ENCODE data around the gene ENTPD2. TPM values are rescaled to one million over a fixed set of nuclear protein-coding genes. Genes with fewer than 3 reads are reported as not detected.

Gene ENTPD2
- total RNA-seq, 4 donors from 2014 or later, result not detected

DNA sequence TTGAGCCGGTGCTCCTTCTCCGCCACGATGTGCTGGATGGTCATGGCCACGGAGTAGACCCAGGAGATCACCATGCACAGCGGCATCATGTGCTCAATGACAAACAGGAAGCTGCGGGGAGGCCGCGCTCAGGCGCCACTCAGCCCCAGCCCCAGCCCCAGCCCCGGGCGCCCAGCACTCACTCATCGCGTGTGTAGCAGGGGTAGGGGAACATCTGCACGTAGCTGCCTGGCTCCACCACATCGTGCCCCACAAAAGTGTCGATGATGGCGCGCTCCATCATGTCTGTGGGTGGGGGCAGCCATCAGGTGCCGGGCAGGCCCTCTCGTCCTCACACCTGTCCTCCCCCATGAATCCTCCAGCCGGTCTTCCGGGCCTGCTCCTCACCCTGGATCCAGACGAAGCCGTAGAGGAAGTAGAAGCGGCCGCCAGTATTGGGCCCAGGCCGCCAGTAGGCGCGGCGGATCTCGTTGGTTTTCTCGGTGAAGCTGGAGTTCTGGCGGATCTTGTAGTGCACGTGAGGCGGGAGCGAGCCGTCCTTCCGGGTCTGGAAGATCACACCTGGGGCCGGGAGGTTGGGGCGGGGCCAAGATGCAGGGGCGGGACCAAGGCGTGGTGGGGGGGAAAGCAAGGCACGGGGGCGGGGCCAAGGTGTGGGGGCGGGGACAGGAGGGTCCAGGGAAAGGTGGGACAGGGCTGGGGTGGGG lies 35.9 kb downstream of the ENTPD2 start:
- TF ChIP-seq, protein P1, sequence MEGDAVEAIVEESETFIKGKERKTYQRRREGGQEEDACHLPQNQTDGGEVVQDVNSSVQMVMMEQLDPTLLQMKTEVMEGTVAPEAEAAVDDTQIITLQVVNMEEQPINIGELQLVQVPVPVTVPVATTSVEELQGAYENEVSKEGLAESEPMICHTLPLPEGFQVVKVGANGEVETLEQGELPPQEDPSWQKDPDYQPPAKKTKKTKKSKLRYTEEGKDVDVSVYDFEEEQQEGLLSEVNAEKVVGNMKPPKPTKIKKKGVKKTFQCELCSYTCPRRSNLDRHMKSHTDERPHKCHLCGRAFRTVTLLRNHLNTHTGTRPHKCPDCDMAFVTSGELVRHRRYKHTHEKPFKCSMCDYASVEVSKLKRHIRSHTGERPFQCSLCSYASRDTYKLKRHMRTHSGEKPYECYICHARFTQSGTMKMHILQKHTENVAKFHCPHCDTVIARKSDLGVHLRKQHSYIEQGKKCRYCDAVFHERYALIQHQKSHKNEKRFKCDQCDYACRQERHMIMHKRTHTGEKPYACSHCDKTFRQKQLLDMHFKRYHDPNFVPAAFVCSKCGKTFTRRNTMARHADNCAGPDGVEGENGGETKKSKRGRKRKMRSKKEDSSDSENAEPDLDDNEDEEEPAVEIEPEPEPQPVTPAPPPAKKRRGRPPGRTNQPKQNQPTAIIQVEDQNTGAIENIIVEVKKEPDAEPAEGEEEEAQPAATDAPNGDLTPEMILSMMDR (IDR thresholded peaks at IDR 0.05; ENCODE audit: low read depth), result no peak

DNA sequence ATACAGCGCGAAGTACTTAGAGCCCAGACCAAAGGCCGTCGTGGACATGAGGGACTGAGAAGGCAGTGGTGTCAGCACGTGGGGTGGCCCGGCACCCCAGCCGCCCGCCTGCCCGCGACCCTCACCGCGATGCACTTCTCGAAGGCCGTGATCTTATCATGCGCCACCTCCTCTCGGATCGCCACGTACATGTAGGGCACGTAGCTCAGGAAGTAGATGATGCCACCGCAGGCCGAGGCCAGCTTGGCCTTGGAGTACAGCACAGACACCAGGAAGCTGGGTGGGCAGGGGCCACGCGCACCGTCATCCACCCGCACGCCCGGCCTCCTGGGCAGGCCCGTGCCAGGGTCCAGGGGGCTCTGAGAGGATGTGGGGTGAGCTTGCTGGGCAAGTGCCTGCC lies 36.8 kb downstream of the ENTPD2 start:
- TF ChIP-seq, protein P1 (IDR thresholded peaks at IDR 0.05; ENCODE audit: low read depth), result no peak

GRCh38 chr9:137016436-137016835 lies 37.4 kb downstream of the ENTPD2 start:
- TF ChIP-seq, protein P1 (IDR thresholded peaks at IDR 0.05; ENCODE audit: low read depth), result no peak

- TF ChIP-seq, protein P1 (IDR thresholded peaks at IDR 0.05; ENCODE audit: low read depth), result no peak
These were observed 37.9 kb downstream of the ENTPD2 start for GRCh38 chr9:137015976-137016375.

- TF ChIP-seq, protein P1 (IDR thresholded peaks at IDR 0.05; ENCODE audit: low read depth), result no peak
These were observed 38.3 kb downstream of the ENTPD2 start for GRCh38 chr9:137015540-137015930.

DNA sequence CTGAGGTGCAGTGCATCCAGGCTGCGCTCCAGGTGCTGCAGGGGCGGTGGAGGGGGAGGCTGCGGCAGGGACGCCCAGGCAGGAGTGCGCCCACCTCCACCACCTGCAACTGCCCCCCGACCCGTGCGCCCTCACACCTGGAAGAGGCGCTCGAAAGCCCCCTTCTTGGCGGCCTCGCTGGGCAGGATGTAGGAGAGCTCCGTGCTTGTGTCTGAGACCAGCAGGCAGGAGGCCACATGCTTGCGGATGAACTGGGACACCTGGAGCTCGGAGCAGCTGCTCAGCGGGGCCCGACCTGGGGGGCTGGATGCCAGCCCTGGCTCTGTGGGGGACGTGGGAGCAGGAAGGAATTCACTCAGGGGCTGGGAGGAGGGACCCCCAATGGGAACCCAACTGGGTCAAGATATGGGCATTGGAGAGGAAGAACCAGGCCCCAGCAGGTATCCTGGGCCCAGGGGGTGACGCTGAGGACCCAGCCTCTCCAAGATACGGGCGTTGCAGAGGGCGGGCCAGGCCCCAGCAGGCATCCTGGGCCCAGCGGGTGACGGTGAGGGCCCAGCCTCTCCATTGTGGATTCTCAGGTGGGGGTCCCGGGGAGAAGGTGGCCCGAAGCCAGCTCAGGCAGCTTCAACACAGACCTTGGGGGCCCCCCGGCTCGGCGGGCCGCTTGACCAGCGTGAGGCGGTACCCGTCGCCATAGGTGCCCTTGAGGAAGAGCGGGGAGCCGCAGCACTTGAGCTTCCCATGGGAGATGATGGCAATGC lies 38.9 kb downstream of the ENTPD2 start:
- TF ChIP-seq, protein P1 (IDR thresholded peaks at IDR 0.05; ENCODE audit: low read depth), result no peak

- TF ChIP-seq, protein P1 (IDR thresholded peaks at IDR 0.05; ENCODE audit: low read depth), result no peak
These were observed 39.7 kb downstream of the ENTPD2 start for GRCh38 chr9:137014166-137014565.
